NCI-H1436 treated with DMSO at 0.1 percent for 48 hours (cell line): ENCODE results near the gene RFESD.
"Not testable (repeated sequence)": the region's sequence is repeated elsewhere in the genome, so short reads cannot be mapped to it uniquely, and the experiment has no call there.

Experiments used
- DNase-seq: peaks from one replicate; lab custom pipeline; 2025; lab: John Stamatoyannopoulos, UW

The RFESD gene

DNA sequence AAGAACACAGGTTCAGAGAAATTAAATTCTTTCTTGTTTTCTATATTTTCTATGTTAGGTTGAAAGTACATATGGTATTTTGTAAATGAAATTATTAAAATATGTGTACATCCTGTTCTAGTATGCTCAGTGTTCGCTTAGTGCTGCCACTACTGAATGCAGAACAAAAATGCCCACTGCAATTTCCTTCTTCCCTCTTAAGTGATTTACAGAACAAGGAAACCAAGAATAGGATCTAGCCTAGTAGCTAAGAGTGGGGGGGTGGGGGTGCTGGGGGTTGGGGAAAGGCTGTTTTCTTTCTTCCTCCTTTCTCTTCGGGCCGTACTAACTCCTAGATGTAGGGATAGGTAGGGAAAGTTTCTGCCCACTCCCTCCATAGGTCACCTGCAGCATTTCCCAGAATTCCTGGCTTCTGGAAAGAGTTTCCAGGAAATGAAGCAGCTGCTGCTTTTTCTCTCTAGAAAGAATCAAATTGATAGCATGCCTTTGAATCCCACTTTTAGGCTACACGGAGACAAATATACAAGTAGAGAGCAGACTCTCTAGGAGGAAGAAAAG, 20.6 kb downstream of the RFESD start:
- no peak for DNase-seq

DNA sequence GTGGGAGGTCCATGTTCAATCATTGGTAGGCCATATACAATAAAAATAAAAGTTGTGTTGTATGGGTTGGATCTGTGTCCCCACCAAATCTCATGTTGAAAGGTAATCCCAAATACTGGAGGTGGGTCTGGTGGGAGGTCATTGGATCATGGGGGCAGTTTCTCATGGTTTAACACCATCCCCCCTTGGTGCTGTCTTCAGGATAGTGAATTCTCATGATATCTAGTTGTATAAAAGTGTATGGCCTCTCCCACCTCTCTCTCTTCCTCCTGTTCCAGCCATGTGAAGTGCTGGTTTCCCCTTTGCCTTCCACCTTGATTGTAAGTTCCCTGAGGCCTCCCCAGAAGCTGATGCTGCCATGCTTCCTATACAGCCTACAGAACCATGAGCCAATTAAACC, 21.1 kb downstream of the RFESD start:
- DNase-seq: no peak

DNA sequence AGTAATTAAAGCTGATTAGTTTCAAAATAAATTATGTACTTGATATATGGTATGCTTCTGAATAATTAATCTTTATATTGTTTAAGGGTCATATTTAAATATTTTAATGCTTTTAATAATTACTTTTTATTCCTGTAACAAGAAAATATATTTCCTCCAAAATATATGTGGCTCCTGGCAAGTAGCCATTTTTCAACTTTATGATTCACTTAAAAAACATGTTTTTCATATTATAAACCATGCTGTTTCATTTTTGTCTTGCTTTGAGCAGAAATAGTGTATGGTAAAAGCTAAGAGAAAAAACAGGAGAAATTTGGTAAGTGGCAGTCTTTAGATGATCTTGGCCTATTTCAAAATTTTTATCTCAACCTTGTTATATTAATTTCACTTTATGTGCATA, 21.6 kb downstream of the RFESD start:
- no peak for DNase-seq

DNA sequence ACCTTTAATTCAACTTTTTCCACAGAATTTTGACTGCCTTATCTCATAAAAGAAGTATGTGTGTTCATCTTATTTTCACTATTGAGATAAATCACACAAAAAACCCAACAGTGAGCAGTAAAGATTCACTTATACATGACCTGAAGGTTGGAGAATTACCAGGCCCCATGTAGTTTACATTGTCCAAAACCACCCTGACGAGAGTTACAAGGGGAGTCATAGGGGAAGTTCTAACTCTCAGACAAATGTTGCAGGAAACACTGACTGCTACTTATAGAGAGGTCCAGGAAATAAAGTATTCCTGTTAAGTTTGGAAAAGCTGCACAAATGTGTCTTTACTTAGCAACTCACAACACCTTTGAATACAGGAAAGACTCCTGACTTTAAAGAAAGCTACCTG, 22.2 kb downstream of the RFESD start:
- DNase-seq: no peak

DNA sequence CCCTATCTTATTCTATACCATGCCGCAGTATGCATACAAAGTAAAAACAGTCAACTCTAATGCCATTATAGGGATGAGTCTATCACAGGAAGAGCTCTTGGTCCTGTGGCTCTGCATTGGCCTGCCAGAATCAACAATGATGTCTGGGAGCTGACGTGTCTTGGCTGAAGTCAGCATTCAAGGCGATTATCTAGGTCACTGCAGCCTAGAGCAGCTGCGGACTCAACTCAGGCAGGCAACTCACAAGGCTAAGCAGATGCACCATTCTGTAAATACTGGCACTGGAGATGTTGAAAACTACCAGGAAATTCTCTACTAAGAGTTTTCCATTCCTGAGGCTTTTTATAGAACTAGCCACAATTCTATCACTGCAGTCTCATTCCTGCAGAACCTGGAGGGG, 23.0 kb downstream of the RFESD start:
- no peak for DNase-seq

DNA sequence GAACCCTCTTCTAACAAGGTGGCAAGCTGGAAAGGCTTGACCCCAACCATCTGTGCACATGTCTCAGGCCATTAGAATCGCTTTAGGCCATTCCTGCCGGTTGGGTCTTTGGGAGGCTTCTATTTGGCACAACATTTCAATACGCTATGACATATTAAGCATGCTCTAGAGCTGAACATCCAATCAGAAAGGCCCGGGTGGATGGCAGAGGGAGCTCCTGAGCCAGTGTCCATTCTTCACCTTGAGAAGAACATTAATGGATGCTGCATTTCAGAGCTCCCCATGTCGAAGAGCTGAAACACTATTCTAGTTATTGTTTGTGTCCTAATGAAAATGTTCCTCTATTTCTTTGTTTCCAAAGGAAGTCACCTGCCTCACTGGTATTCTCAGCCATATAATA, 23.4 kb downstream of the RFESD start:
- no peak for DNase-seq

DNA sequence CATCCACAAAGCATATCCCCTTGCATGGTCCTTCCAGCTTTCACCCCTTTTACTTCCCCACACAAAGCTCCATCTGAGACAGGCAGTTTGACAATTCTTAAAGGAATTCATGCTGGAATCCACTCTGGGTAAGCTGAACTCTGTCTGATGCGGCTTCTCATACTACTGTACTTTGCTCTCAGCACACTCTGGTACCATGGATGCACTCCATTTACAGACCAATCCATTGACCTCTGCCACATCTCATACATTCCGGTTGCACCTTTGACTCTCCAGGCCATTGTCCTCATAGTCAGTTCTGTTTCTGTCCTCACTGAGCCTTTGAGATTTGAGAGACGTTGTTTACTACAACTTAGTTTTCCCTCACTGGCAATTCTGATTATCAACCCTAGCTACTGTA, 24.0 kb downstream of the RFESD start:
- DNase-seq: no peak

DNA sequence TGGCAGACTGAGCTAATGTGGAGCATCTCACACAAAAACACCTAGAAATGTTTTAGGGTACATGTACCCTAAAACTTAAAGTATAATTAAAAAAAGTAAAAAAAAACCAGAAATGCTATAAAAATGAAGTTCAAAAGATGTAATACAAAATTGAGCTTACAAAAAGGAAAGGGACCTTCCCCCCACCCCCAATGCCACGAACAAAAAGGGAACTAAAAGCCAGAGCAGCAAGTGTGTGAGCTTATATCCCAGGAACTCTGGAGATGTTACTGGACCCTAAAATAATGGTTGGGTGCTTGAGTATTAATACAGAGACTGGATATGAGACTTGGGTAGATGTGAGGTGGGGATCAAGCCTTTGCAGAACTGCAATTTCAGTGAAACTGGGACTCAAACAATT, 25.2 kb downstream of the RFESD start:
- no peak for DNase-seq

DNA sequence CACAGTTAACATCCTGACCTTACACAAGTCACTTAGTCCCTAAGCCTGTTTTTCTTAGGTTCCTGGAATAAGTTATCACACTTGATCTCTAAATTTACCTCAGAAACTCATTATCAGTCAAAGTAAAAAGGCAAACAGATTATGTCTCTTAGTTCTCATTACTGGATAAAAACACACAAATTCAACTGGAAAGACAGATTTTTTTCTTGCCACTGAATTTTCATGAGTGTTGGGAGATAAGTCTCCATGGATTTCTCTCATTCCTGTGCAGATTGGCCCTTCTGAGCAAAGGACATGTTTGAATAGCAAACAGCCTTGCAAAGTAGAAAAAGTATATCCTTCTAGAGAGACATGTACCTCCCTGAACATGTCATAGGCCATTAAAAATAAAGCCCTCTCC, 26.1 kb downstream of the RFESD start:
- no peak for DNase-seq

DNA sequence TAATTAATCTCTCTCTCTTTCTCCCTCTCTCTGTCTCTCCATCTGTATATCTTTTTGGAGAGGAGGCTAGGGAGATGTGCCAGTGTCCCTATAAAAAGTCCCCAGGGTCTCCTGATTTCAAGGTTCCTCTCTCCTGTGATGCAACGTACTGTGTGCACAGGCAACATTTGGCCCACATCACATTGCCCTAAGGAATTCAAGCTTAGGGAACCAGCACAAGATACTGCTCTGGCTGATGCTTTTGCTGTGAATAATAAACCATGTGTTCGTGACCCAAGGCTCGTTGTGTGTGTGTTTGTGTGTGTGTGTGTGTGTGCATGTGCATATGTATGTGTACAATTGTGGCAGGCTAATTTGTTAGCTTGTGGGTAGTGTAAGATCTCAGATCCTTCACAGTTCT, 26.5 kb downstream of the RFESD start:
- DNase-seq: no peak

DNA sequence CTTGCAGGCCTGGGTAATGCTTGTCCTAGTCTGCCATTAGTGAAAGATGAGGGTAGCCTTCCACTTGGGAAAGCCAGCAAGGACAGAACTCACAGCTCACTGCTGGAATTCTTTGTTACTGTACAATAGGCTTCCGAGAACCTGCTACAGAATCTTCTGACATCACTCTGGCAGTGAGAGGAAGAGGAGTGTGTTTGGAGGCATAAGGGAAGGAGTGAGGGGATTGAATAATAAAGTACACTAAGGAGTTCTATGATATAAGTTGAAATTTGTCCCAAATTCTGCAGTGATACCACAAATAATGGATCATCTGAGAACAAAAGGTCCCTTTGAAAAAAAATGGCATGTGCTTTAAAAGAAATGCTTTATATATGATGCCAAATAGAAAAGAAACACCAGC, 36.3 kb downstream of the RFESD start, which contains the start of gene SPATA9:
TSS of gene SPATA9 (minus strand) at position 101 of the 400 bp plus-strand sequence. CDS start 137 bp downstream, outside the sequence.
- no peak for DNase-seq

DNA sequence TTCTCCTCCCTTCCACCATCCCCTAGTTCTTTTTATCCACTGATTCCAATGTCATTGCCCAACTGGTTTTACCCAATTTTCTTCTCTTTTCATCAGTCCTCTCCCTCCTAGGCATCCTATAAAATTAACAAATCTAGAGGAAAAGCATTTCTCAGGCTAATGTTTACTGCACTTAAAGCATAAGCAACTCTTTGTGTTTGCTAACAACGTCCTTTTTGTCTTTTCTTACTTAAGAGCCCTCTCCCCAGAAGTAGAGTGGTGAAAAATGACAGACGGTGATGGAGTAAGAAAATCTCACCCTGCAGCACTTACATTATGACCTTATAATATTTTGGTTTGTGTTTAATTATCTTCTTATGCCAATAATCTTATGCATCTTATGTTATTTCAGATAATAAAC, 37.8 kb downstream of the RFESD start:
- DNase-seq: no peak

DNA sequence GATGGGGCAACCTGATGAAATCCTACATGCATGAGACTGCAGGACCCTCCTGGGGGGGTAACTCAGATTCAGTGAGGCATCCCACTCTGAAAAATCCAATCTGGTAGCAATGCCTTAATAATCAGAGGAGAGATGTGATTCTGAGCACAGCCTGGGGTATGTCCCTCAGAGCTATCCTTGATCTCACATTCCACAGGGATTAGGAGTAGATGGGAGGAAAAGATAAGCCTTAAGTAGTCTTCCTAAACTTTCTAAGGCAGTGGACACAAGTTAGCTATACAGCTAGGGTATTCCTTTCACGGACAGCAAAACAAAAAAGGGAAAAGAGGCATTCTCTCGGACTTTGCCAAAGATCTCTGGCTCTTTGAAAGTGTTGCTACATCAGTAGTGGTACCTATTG, 40.1 kb downstream of the RFESD start:
- no peak for DNase-seq

DNA sequence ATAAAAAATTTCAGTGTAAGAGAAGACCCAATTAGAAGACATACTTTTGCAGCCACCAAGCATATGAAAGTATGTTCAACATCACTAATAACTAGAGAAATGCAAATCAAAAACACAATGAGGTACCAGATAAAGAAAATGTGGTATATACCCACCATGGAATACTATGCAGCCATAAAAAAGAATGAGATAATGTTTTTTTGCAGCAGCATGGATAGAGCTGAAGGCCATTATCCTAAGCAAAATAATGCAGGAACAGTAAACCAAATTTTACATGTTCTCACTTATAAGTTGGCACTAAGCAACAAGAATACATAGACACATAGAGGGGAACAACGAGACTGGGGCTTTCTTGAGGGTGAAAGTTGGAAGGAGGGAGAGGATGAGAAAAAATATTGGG, 43.1 kb downstream of the RFESD start:
- no peak for DNase-seq

DNA sequence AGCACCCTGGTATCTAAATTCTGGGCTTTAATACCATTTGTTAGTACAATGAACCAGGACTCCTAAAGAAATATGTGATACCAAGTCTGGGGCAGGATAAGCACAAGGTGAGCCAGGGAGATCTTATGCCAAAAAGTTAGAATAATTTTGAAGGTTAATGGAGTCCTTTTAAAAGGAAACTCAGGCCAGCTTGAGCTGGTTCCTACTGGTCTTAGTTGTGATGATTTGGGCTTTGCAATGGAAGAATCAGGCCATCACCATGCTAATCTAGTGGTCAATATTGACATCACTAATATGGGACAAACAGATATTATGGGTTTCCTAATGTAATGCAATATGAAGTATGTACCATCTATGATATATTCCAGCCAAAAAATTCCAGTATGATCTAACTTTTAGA, 43.8 kb downstream of the RFESD start:
- DNase-seq: no peak

DNA sequence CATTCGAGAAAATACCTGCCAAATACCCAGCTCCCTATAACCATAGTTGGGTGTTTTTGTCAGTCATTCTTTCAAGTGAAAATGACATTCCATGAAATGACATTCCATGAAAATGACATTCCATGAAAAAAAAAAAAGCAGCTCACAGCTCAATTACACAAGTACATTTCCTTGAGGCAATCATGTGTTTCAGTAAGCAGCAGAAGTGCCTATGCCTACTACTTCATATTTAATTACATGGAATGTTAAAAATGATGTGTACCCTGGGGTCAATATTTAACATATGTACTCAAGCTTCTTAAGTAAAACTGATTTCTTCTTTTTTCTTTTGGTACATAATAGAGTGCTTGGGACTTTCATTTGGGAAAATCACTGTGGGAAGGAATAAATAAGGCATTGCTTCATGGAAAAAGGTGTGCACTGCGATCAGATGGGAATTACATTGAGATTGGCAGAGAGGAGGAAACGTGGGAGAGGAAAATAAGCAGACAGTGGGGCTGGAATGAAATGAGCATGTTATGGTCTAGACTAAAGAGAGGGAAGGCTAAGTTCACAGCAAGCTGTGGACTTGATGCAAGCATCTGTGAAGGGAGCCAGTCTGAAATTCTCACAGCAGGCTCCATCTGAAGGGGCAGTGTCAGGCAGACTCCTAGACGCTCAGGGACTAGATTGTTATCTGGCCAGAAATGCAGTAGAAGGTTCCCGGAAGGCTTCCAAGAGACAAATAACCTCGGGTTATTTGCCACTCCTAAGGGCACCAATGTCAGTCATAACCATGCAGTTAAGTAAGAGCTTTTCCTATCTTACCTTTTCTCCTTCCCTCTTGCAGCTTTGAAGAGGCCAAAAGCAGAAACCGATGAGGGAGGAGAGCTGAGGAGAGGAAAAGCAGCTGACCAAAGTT, 51.5 kb downstream of the RFESD start:
- DNase-seq: no peak

DNA sequence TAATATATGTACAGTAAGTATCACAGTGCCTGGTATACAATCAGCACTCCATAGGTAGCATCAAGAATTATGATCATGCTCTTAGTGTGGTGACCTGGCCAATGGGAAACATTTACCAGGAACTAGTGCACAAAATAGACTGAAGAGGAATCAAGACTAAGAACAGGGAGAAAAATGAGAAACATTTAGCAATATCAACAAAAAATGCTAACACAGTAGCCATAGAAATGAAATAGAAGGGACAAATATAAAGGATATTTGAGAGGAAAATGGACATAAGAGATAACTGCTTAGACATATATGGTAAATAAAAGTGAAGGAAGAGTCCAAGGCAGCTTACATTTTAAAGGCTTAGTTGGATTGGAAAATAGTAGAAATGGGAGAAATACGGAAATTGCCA, 52.8 kb downstream of the RFESD start:
- no peak for DNase-seq

DNA sequence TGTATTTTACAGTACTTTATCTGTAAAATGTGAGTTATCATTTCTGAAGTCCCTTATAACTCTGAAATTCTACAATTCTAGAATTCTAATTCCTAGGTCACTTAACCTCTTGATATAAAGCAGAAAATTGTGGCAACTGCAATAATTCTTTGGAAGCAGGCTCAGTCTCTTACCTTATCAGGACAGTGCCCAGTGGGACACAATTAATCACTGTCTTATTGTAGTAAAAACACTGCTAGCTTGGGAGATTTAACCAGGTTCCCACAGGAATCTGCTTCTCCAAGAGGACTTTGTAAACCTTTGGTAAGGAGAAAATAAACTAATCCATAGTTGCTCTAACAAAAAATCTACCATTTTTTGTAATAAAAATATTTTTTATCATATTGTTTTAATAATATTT, 54.5 kb downstream of the RFESD start:
- no peak for DNase-seq

DNA sequence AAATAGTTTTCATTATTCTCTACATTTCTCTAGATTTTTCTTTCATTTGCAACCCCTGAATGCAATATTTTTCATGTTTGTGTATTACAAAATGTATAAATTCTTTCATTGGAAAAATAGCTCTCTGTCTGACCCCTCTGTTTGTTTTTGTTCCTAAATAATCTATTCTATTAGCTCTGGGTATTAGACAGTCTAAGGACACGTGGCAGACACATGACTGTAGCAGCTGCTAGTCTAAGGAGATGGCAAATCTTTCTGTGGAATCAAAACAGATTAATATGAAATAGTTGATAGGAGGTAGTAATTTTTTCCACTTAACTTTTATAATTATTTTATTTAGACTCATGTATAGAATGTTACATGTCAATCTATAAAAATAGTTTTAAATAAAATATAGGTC, 57.6 kb downstream of the RFESD start:
- DNase-seq: no peak

DNA sequence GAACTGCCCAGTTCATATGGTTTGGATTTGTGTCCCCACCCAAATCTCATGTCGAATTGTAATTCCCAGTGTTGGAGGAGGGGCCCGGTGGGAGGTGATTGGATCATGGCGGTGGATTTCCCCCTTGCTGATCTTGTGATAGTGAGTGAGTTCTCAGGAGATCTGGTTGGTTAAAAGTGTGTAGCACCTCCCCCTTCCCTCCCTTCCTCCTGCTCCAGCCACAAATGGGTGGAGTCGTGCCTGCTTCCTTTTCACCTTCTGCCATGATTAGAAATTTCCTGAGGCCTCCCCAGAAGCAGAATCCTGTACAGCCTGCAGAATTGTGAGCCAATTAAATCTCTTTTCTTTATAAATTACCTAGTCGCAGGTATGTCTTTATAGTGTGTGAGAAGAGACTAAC, 59.6 kb downstream of the RFESD start:
- DNase-seq: not testable (repeated sequence)

DNA sequence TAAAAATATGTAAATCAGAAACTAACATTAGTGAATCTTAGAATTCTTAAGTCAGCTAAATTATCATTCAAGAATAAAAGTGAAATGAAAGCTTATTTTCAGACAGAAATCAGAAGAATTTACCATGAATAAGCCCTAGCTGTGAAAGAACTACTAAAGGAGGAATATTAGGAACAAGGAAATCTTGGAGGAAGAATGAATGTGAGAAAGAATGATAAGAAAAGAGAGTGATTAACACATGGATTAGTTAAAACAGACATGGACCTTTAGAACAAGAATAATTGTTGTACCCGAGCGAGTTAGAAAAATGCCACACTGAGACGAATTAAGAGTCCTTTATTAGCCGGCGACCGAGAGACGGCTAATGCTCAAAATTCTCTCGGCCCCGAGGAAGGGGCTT, 60.5 kb downstream of the RFESD start:
- no peak for DNase-seq
